PC-3 (cell line): ENCODE results near the gene PRAMEF5. TPM values are rescaled to one million over a fixed set of nuclear protein-coding genes. Genes with fewer than 3 reads are reported as not detected.
"Not testable (repeated sequence)": the region's sequence is repeated elsewhere in the genome, so short reads cannot be mapped to it uniquely, and the experiment has no call there.

Experiments used
- ATAC-seq: fragments of 200-7000 bp; cut with Tn5 transposase; 2 replicates; pipeline ENCODE4 v1.9.1; 2020; ENCODE audit warnings: mild to moderate bottlenecking, moderate library complexity
- BruUV-seq: library from RNA; stranded (reverse); fragments of 400-500 nt; replicated peaks from 2 replicates; lab custom pipeline; 2021; lab: Mats Ljungman, UMichigan
- CTCF ChIA-PET: fragments of 300-600 bp; sonication (Branson Sonifier 250); formaldehyde crosslinking; loops from one replicate; lab custom pipeline; 2022; ENCODE audit warnings: antibody characterized with exemption; lab: Charles Lee
- POLR2A ChIA-PET: fragments of 300-600 bp; sonication (Branson Sonifier 250); formaldehyde crosslinking; loops from one replicate; lab custom pipeline; 2022; ENCODE audit warnings: antibody characterized with exemption; ENCODE audit not compliant: unreplicated experiment; lab: Charles Lee
- DNase-seq: peaks from one replicate; pipeline ENCODE4 v3.0.0-alpha.2; 2015
- H2AFZ ChIP-seq: fragments of 300-600 bp; sonication (generic); 2 replicates; pipeline ENCODE4 v1.6.0; 2016; ENCODE audit warnings: antibody characterized with exemption, low read length
- H3F3A ChIP-seq: fragments of 300-600 bp; sonication (generic); one replicate; pipeline ENCODE4 v1.6.0; 2017; ENCODE audit warnings: antibody characterized with exemption, low read length, control low read depth, mild to moderate bottlenecking; ENCODE audit not compliant: unreplicated experiment
- H3K27ac ChIP-seq: fragments of 300-600 bp; sonication (generic); 2 replicates; pipeline ENCODE4 v1.5.1; 2016; ENCODE audit warnings: mild to moderate bottlenecking, low read length
- H3K27me3 ChIP-seq: fragments of 300-600 bp; sonication (generic); 2 replicates; pipeline ENCODE4 v1.6.1; 2016; ENCODE audit warnings: low read length, mixed read lengths
- H3K36me3 ChIP-seq: fragments of 300-600 bp; sonication (generic); 2 replicates; pipeline ENCODE4 v1.6.1; 2016; ENCODE audit warnings: low read depth, mixed run types, low read length, mixed read lengths
- H3K4me1 ChIP-seq: fragments of 300-600 bp; sonication (generic); 2 replicates; pipeline ENCODE4 v1.5.1; 2016; ENCODE audit warnings: low read length; ENCODE audit not compliant: insufficient read depth
- H3K4me2 ChIP-seq: fragments of 300-600 bp; sonication (generic); 2 replicates; pipeline ENCODE4 v1.6.0; 2016; ENCODE audit warnings: low read length
- H3K4me3 ChIP-seq: fragments of 300-600 bp; sonication (generic); 2 replicates; pipeline ENCODE4 v1.5.1; 2016; ENCODE audit warnings: mild to moderate bottlenecking, low read length, mixed read lengths
- H3K79me2 ChIP-seq: fragments of 300-600 bp; sonication (generic); 2 replicates; pipeline ENCODE4 v1.6.1; 2017; ENCODE audit warnings: low read length, mixed read lengths
- H3K9ac ChIP-seq: fragments of 300-600 bp; sonication (generic); 2 replicates; pipeline ENCODE4 v1.6.0; 2016; ENCODE audit warnings: mild to moderate bottlenecking, low read length
- H3K9me2 ChIP-seq: fragments of 300-600 bp; sonication (generic); replicated peaks from 2 replicates; pipeline ENCODE4 v1.6.1; 2016; ENCODE audit warnings: mixed run types, low read length, mixed read lengths
- H3K9me3 ChIP-seq: fragments of 300-600 bp; sonication (generic); 2 replicates; pipeline ENCODE4 v1.6.1; 2016; ENCODE audit warnings: low read length, mixed read lengths
- H4K20me1 ChIP-seq: fragments of 300-600 bp; sonication (generic); 2 replicates; pipeline ENCODE4 v1.6.1; 2016; ENCODE audit warnings: low read length, mixed read lengths
- CTCF ChIP-seq: fragments of 300-600 bp; sonication (generic); conservative IDR thresholded peaks from 2 replicates; pipeline ENCODE4 v1.5.1; 2017; ENCODE audit warnings: antibody characterized with exemption, low read depth, mild to moderate bottlenecking, low read length
- EZH2 ChIP-seq: fragments of 300-600 bp; sonication (generic); IDR thresholded peaks from one replicate; pipeline ENCODE4 v1.6.1; 2017; ENCODE audit warnings: antibody characterized with exemption, mild to moderate bottlenecking, low read length; ENCODE audit not compliant: unreplicated experiment
- EZH2phosphoT487 ChIP-seq: fragments of 300-600 bp; sonication (generic); IDR thresholded peaks from 2 replicates; pipeline ENCODE4 v1.6.1; 2018; ENCODE audit warnings: mild to moderate bottlenecking, antibody characterized with exemption, low read length, borderline replicate concordance
- intact Hi-C: fragments of 100-400 bp; cut with micrococcal nuclease; formaldehyde crosslinking; loops from 2 replicates; pipeline ENCODE4 v1.9.0; 2023
- total RNA-seq: library from RNA; depleted of rRNA; stranded (reverse); fragments of >200 nt; gene quantifications from 2 replicates; pipeline ENCODE4 v1.2.3, GENCODE V29; 2014

PRAMEF5 gene
- total RNA-seq, 1 experiment from 2014 or later: not detected

GRCh38 chr1:13224480-13225060 lies 29.4 kb upstream of the PRAMEF5 start:
- ChIA-PET POLR2A (no interaction called here), CTCF (no interaction called here)
- Histone ChIP-seq H3K9me3 (no peaks in the 10 kb centered on the region), H3K4me3 (no peak overlapping the region), H3F3A (no peaks in the 10 kb centered on the region), H3K27me3 (peaks cover 7% of the 10 kb centered on the region), H3K4me1 (no peaks in the 10 kb centered on the region), H3K79me2 (no peaks in the 10 kb centered on the region), H3K36me3 (no peaks in the 10 kb centered on the region), H2AFZ (no peak overlapping the region), H4K20me1 (no peaks in the 10 kb centered on the region), H3K9me2 (no peaks in the 10 kb centered on the region), H3K27ac (no peak overlapping the region), H3K9ac (no peak overlapping the region), H3K4me2 (no peak overlapping the region)
- no peak for TF ChIP-seq CTCF
- TF ChIP-seq EZH2phosphoT487: no peak
- no peak for TF ChIP-seq EZH2
- BruUV-seq: no TSS peak
- intact Hi-C loops: no loop called here
- ATAC-seq (no peak), DNase-seq (no peak)

- H3K79me2 ChIP-seq, H3K9ac ChIP-seq, H4K20me1 ChIP-seq, H3F3A ChIP-seq, CTCF ChIA-PET, intact Hi-C loops, H3K4me2 ChIP-seq, DNase-seq, H3K4me1 ChIP-seq, H3K36me3 ChIP-seq, H3K4me3 ChIP-seq, H3K27ac ChIP-seq, H3K9me3 ChIP-seq, H3K9me2 ChIP-seq, H3K27me3 ChIP-seq, ATAC-seq, H2AFZ ChIP-seq, BruUV-seq, POLR2A ChIA-PET: not testable (repeated sequence)
Observed at GRCh38 chr1:13225675-13226204, 28.3 kb upstream of the PRAMEF5 start, which contains the start of gene PRAMEF18. PRAMEF18 (minus strand) TSS chr1:13226154; CDS start chr1:13226106, 48 bp downstream.

GRCh38 chr1:13227271-13228055 lies 26.5 kb upstream of the PRAMEF5 start:
- intact Hi-C loops, H3K4me1 ChIP-seq, H3K36me3 ChIP-seq, H3K4me2 ChIP-seq, H3K9me2 ChIP-seq, CTCF ChIA-PET, POLR2A ChIA-PET, H3K79me2 ChIP-seq, DNase-seq, H3K27ac ChIP-seq, BruUV-seq, H3K27me3 ChIP-seq, ATAC-seq, H2AFZ ChIP-seq, H3F3A ChIP-seq, H3K9ac ChIP-seq, H4K20me1 ChIP-seq, H3K4me3 ChIP-seq, H3K9me3 ChIP-seq: not testable (repeated sequence)
